SIG-M5 treated with dmso at 0.1 percent for 504 hours (cell line): ENCODE data around the gene TMA7.
"Not testable (repeated sequence)": the region's sequence is repeated elsewhere in the genome, so short reads cannot be mapped to it uniquely, and the experiment has no call there.

Experiments used
- DNase-seq: peaks from one replicate; lab custom pipeline; 2025; ENCODE audit not compliant: unreplicated experiment; lab: John Stamatoyannopoulos, UW

Gene TMA7

DNA sequence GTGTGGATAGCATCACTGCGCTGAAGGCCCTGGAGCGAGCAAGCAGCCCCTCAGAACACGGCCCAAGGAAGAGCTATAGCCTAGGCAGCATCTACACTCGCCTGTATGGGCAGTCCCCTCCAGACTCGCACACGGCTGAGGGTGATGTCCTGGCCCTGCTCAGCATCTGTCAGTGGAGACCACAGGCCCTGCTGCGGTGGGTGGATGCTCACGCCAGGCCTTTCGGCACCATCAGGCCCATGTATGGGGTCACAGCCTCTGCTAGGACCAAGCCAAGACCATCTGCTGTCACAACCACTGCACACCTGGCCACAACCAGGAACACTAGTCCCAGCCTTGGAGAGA is 27.0 kb downstream of the TMA7 start:
- no peak for DNase-seq

DNA sequence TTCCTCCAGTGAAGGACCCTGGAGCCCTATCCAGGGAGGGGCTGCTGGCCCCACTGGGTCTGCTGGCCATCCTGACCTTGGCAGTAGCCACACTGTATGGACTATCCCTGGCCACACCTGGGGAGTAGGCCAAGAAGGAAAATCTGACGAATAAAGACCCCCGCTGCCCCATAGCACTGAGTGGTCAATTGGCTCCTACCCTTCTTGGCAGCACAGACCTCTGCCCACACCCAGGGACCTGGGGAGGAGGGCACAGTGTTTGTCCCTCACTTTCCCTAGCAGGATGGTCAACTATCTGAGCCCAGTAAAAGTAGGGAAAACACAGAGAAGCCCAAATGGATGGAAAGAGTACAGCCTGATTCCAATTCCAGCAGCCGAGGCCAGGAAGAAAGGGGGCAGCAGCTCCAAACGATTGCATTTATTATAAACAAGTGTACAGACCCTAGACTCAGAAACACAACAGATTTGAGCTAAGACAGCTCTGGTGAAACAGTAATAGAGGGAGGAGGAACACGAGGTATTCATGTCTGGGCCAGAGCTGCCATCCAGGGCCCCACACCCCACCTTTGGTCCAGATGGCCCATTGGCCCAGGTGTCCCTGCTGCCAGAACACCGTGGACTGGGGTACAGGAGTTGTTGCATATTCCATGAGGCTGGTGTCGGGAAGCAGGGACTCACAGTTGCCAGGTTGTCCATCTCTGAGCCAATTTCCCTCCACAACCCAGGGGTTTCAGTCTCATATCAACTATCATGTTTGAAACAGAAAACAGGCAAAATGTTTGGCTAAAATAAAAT is 27.6 kb downstream of the TMA7 start:
- no peak for DNase-seq

DNA sequence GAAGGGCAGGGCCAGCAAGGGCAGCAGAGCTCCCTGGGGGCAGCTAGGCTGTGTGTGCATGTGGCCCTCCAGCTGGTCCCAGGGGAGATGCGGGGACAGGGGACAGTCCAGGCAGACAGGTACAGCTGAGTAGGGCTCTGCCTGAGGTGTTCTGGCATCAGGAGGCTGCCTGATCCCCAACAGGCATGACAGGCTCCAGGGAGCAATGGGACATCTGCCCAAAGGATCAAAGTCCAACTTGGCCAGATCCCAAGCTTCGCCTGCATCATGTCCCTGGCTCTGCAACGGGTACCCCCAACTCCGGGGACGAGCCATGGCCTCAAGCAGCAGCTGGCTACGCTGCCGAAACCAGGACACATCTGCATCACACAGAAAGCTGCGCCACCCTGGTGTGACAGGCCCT is 28.3 kb downstream of the TMA7 start:
- no peak for DNase-seq

DNA sequence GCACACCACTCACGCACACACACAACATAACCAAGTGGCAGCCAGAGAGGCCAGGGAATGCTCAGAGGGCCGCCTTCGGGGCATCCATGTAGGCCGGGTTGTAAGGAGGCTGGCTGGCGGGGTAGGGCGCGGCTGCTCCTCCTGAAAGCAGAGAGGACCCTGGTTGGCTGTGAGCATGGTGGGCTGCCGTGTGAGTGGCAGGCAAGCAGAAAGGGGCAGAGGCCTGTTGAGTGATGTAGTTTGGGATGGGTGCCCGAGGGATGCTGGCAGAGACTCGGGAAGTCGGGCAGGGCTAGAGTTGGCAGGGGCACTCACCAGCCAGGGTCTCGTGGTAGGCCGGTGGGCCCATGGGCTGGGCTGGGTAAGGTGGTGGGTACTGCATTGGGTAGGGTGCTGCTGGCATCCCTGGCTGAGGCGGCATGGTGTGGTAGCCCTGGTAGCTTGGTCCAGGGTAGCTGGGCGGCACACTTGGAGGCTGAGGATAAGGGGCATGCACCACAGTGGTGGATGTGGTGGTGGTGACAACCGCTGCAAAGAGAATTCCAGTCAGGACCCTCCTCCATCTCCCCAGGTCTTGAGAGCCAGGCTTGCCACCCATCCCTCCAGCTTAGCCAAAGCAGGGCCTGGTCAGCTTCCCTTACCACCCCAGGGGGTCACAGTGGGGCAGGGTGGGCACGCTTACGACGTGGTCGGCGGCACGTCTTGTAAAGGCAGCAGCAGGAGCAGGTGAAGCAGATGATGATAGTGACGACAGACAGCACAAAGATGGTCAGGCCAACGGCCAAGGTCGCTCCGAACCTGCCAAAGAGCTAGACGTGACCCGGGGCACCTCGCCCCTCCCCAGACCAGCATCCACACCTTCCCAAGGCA is 29.2 kb downstream of the TMA7 start:
- DNase-seq: no peak

DNA sequence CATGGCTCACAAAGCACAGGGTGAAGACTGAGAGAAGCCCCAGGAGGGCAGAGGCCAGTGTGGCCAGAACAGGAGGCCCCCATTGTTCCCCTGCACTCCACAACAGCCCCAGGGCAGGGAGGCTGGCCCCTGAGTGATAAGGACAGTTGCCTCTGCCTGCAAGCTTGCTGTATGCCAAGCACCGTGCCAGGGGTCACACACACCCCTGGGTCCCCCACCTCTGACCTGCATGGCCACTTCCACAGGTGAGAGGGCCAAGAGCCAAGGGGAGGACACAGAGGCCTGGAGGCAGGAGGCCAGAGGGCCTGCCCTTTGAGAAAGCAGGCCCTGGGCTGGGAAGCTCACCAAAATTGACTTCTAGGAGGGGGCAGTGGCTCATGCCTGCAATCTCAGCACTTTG is 30.2 kb downstream of the TMA7 start:
- no peak for DNase-seq

DNA sequence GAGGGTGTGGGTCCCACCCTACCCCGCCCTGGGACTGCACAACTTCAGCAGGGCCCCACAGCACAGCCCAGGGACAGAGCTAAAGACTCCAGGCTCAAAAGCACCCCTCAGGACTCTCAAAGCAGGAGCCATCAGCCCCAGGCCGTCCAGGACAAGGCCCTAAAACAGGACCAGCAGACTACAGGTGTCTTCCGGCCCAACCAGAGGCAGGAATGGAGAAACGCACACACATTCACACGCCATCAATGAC is 32.5 kb downstream of the TMA7 start:
- DNase-seq: no peak

DNA sequence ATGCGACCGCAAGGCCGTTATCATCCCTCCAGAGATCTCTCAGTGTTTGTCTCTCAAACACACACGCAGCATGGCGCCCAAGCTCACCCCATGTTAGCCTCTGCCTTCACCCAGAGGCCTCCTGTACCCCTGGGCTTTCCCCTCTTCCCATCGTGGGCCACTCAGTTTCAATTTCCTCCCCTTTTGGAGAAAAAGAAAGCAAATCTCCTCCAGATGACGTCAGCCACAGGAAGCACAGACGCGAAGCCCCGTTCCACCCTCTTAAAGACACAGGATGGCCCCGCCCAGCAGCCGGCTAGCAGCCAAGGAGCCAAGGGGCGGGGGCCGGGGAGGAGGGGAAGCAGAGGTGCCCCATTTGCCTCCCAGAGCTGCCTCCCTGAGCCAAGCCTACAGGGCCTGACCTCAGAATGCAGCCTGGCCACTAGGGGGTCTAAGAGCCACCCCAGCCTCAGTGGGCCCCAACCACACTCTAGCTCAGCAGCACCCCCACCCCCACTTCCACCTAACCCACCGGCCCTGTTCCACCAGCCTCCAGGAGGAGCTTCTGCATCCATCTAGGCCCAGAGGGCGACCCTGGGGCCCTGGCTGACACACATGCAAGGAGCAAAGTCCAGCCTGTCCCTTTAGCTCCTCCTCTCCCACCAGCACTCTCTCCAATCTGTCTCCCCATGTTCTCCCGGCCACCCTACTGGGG is 33.0 kb downstream of the TMA7 start:
- DNase-seq: peak; percentile 98

DNA sequence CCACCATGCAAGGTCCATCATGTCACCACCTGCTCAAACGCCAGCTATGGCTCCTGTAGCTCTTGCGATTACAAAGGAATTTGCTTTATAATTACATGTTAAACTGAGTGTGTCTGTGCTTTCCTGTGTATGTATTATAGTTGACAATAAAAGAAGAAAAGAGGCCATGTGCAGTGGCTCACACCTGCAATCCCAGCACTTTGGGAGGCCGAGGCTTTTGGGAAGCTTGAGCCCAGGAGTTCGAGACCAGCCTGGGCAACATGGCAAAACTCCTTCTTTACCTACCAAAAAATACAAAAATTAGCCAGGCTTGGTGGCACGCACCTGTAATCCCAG is 33.5 kb downstream of the TMA7 start:
- DNase-seq: no peak

DNA sequence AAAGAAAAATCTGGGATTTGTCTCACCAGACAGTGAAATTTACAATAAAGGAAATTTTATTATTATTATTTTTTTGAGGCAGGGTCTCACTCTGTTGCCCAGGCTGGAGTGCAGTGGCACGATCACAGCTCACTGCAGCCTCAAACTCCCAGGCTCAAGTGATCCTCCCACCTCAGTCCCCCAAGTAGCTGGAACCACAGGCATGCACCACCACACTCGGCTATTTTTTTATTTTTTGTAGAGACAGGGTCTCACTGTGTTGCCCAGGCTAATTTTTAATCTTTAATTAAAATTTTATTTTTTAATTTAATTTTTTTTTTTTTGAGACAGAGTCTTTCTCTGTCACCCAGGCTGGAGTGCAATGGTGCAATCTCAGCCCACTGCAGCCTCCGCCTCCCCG is 34.0 kb downstream of the TMA7 start:
- DNase-seq: not testable (repeated sequence)

DNA sequence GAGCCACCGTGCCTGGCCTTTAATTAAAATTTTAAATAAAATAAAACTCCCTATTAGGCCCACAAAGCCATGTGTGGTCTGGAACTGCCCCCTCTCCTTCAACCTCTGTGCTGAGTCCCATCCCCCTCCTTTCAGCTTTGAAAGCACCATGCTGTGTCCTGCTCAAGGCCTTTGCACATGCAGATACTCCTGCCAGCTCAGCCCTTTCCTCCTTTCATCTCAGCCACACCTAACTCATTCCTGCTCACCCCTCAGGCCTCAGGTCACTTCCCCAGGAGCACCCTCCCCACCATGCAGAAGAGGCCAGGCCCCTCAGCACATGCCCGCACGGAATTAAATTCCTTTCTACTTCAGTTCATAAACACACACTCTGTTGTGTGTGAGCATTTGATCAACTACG is 34.6 kb downstream of the TMA7 start:
- no peak for DNase-seq

DNA sequence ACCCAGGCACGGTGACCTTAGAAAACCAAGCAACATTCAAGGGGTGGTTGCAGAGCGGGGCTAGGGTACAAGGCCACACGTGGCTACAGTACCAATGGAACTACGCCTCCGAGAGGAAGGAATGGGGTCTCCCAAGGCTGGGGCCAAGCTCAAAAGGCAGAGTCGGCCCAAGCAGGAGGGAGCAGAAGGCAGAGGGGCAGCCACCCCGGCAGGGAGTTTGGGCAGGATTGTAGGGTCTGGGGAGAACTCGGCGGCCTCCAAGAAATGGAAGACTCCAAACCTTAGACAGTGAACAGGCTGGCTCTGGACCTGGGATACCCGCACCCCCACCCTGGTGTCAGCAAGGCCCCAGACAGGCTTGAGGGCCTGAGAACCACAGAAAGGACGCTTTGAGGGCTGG is 35.1 kb downstream of the TMA7 start:
- DNase-seq: no peak

DNA sequence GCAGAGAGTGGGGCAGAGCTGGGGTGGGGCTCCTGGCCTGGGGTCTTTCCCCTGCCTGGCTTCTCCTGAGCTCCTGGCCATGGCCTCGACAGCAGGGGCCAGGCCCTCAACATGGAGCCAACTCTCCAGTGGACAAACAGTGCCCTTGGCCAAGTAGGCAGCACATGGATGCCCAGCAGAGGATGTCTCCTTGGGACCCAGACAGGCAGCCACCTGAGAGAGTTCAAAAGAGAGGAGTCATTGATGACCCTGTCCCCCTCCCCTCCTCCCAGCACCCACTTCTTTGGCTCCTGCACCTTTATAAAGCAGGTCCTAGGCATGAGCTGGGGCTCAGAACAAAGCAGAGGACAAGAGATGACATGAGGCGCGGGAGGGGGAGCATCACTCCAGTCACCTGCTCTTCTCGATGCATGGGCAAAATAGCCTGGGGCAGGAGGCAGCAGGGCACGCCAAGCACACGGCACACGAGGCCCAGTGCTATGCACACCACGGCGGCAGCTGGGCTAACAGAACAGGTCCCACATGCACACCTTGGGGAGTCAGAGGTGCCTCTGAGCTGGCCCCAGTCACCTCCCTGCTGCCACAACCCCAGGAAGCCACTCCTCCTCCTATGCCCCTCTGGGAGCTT is 36.5 kb downstream of the TMA7 start:
- DNase-seq: no peak

DNA sequence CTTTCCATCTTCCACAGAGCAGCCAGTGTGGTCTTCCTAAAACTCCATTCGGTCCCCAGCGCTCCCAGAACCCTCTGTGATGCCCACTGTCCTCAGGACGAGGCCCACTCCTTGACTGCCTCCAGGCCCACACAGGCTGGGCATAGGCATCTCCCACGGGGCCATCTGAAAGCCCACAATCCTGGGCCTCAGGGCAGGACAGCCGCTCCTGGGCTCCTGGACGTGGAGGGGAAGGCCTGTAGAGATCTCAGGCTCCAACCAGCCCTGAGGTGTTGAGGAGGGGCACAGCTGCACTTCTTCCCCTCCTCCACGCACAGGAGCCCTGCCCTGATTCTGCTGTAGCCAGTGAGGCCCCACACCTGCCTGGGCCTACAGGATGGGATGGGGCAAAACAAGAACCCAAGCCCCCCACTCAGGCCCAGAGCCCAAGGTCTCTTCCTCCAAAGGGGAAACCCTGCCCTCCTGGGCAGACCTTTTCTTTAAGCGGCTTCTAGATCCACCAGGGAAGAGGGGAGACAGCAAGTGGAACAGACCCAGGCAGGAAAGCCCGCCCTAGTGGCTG is 38.0 kb downstream of the TMA7 start:
- DNase-seq: no peak

DNA sequence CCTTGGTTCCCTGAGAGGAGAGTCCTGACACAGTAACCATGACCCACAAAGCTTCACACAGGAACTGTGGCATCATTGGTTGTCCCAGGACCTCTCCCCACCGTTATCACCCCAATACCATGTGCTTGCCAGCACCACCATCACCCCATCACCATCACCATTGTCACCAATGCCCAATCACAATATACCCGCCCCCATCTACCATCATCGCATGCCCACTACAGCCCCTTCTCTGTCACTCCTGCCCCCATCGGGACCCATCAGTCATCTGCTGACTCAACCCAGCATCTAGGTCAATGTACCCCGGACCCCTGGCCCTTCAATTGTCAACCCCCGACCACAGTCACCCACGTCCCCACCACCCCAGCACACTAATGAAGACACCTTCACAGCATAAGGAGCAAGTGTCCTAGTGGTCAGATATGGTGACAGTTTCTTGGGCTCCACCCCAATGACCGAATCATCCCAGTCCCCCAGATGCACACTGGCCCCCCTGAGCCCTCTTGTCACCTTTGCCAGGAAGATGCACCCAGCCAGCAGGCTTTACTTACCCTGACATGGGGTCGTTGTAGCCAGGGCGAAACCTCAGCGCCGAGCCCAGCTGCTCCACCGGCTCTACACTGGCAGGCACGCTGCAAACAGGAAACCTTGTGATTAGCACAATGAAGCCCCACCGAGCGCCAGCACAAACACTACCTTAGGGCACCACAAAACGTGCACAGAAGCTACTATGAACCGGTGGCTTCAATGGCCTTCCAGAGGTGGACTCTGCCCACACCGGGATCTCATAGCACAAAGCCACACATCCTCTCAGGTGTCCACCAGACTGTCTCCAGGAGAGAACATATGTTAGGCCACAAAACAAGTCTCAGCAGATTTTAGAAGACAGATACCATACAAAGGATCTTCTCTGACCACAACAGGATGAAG is 38.8 kb downstream of the TMA7 start:
- DNase-seq: no peak

DNA sequence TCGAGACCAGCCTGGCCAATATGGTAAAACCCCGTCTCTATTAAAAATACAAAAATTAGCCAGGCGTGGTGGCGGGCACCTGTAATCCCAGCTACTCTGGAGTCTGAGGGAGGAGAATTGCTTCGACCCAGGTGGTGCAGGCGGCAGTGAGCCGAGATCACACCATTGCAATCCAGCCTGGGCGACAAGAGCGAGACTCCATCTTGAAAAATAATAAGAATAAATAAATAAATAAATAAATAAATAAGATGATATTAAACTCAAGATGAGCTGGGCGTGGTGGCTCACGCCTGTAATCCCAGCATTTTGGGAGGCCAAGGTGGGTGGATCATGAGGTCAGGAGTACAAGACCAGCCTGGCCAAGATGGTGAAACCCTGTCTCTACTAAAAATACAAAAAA is 40.8 kb downstream of the TMA7 start:
- DNase-seq: not testable (repeated sequence)

DNA sequence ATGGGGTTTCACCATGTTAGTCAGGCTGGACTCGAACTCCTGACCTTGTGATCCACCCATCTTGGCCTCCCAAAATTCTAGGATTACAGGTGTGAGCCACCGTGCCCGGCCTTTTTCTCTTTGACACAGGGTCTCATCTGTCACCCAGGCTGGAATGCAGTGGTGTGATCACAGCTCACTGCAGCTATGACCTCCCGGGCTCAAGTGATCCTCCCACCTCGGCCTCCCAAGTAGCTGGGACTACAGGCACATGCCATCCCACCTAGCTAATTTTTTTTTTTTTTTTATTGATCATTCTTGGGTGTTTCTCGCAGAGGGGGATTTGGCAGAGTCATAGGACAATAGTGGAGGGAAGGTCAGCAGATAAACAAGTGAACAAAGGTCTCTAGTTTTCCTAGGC is 42.8 kb downstream of the TMA7 start:
- not testable (repeated sequence) for DNase-seq

DNA sequence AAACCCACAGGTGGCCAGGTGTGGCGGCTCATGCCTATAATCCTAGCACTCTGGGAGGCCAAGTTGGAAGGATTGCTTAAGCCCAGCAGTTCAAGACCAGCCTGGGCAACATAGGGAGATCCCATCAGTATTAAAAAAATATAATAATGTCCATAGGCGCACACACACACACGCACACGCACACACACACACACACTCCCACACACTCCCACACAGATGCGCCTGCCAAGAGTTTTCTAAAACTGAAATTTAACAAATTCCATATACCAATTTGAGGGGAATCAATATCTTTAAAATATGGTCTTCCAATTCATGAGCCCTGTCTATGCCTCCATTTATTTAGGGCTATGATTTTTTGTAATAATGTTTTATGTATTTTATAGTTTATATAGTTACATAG is 46.9 kb downstream of the TMA7 start:
- no peak for DNase-seq

DNA sequence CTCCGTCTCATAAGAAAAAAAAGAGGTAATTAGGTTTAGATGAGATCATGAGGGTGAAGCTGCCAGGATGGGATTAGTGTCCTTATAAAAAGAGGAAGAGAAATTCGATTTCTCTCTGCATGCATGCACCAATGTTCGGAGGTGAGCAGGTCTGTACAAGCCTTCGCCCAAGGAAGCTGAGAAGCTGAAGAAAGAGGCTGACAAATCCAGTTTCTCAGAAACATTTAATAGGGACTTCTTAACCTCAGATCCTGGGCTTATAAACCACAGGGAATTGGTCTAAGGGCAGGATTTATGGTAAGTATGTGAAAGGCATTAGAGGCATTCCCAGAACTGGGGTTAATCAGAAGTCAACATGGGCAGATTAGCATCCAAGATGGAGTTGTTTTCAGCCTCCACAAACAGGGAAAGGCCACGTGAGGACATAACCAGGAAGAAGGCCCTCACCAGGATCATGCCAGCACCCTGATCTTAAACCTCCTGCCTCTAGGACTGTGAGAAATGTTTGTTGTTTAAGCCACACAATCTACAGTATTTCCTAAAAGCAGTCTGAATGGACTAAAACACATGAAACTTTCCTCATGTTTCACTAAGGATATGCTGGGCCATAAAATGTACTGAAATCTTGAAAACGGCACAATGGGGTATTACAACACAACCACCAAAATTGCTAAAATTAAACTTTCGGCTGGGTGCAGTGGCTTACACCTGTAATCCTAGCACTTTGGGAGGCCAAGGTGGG is 52.6 kb downstream of the TMA7 start:
- peak; percentile 87 for DNase-seq

DNA sequence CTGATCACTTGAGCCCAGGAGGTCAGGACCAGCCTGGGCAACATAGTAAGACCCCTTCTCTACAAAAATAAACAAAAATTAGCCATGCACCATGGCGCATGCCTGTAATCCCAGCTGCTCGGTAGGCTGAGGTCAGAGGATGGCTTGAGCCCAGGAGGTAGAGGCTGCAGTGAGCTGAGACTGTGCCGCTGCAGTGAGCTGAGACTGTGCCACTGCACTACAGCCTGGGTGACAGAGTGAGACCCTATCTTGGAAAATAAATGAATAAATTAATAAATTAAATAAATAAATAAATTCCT is 53.1 kb downstream of the TMA7 start:
- DNase-seq: no peak
